Skin epidermis (tissue), 12 donors: ENCODE measurements around the gene KANTR.

Source experiments
- H3K27ac ChIP-seq, 21 experiments: fragments of 200-600 bp; sonication (generic) in 11 of 21; one replicate each; pipeline ENCODE4 v1.5.0; 2020; ENCODE audit warnings: mild to moderate bottlenecking in 3 of 21, inconsistent platforms in 2 of 21, moderate library complexity in 2 of 21
- H3K4me3 ChIP-seq, 7 experiments: fragments of 200-600 bp; sonication (generic) in 2 of 7; one replicate each; pipeline ENCODE4 v1.5.0; 2020; ENCODE audit warnings: inconsistent platforms in 2 of 7, mild to moderate bottlenecking in 2 of 7, moderate library complexity in 1 of 7

The KANTR gene

GRCh38 chrX:53093748-53094581 lies at the start of gene KANTR:
TSS of gene KANTR (plus strand) at chrX:53094142. CDS start at chrX:53124273, 30,131 bp downstream.
- Histone ChIP-seq H3K4me3 (peak within 1 kb of the TSS; percentile 52 to 67 (median 60)), H3K27ac (peak within 1 kb of the TSS; percentile 6 to 87 (median 76))

- no peak overlapping the region for H3K4me3 ChIP-seq
- no peak overlapping the region for H3K27ac ChIP-seq
These were observed 48.9 kb upstream of the KANTR start for GRCh38 chrX:53044995-53045394.

GRCh38 chrX:53047228-53047627 lies 46.7 kb upstream of the KANTR start:
- no peak overlapping the region for H3K4me3 ChIP-seq
- no peak overlapping the region for H3K27ac ChIP-seq

- peak within 1 kb of the TSS; percentile 20 to 40 (median 28) for H3K4me3 ChIP-seq
- peak within 1 kb of the TSS in 9 of 21 experiments; percentile 11 to 57 (median 41) for H3K27ac ChIP-seq
These were observed 45.5 kb upstream of the KANTR start, which contains the start of gene GPR173 for GRCh38 chrX:53048169-53049126. TSS of gene GPR173 (plus strand) at chrX:53048789. CDS start at chrX:53076622, 27,833 bp downstream.

GRCh38 chrX:53049127-53049517 lies 44.8 kb upstream of the KANTR start:
- Histone ChIP-seq H3K27ac (peak overlapping the region in 3 of 21 experiments; percentile 17 to 44 (median 29)), H3K4me3 (peak overlapping the region; percentile 20 to 40 (median 28))

- Histone ChIP-seq H3K4me3 (no peak overlapping the region), H3K27ac (no peak overlapping the region)
These were observed 43.1 kb upstream of the KANTR start for GRCh38 chrX:53050841-53051240.

GRCh38 chrX:53055244-53055849 lies 38.6 kb upstream of the KANTR start:
- H3K4me3 ChIP-seq = no peak overlapping the region
- H3K27ac ChIP-seq = no peak overlapping the region

- H3K27ac ChIP-seq = no peak overlapping the region
These were observed 37.6 kb upstream of the KANTR start for GRCh38 chrX:53056292-53056691.

GRCh38 chrX:53065104-53065503 lies 28.8 kb upstream of the KANTR start:
- H3K4me3 ChIP-seq = no peak overlapping the region
- no peak overlapping the region for H3K27ac ChIP-seq

More at GRCh38 chrX:53056292-53056691, 37.6 kb upstream of the KANTR start:
- H3K4me3 ChIP-seq = no peak overlapping the region

GRCh38 chrX:53071064-53071463 lies 22.9 kb upstream of the KANTR start:
- H3K27ac ChIP-seq = no peak overlapping the region
- H3K4me3 ChIP-seq = no peak overlapping the region

GRCh38 chrX:53071604-53072417 lies 22.1 kb upstream of the KANTR start:
- H3K27ac ChIP-seq = peak overlapping the region in 7 of 21 experiments; percentile 10 to 64 (median 54)
- peak overlapping the region in 6 of 7 experiments; percentile 8 to 31 (median 22) for H3K4me3 ChIP-seq

- Histone ChIP-seq H3K4me3 (no peak overlapping the region), H3K27ac (peak overlapping the region in 6 of 21 experiments; percentile 21 to 64 (median 55))
These were observed 21.4 kb upstream of the KANTR start for GRCh38 chrX:53072418-53073114.

GRCh38 chrX:53073115-53073586 lies 20.8 kb upstream of the KANTR start:
- peak overlapping the region in 2 of 21 experiments; percentile 44 to 56 for H3K27ac ChIP-seq
- no peak overlapping the region for H3K4me3 ChIP-seq

- Histone ChIP-seq H3K27ac (no peak overlapping the region), H3K4me3 (no peak overlapping the region)
These were observed 18.9 kb upstream of the KANTR start for GRCh38 chrX:53075011-53075410.

GRCh38 chrX:53076671-53077070 lies 17.3 kb upstream of the KANTR start:
- no peak overlapping the region for H3K27ac ChIP-seq
- no peak overlapping the region for H3K4me3 ChIP-seq

GRCh38 chrX:53077207-53078197 lies 16.4 kb upstream of the KANTR start:
- H3K4me3 ChIP-seq = no peak overlapping the region
- H3K27ac ChIP-seq = no peak overlapping the region

GRCh38 chrX:53078943-53079342 lies 15.0 kb upstream of the KANTR start:
- H3K4me3 ChIP-seq = no peak overlapping the region
- peak overlapping the region in 1 of 21 experiments; percentile 44 for H3K27ac ChIP-seq
